WTC11 (cell line): ENCODE measurements around the gene PYCR2. TPM values are rescaled to one million over a fixed set of nuclear protein-coding genes. Genes with fewer than 3 reads are reported as not detected.

Experiments
- ATAC-seq: fragments of 200-7000 bp; cut with Tn5 transposase; 2 replicates; pipeline ENCODE4 v1.10.0; 2021; ENCODE audit warnings: mild to moderate bottlenecking, moderate library complexity
- CTCF ChIA-PET: fragments of 300-600 bp; sonication (Branson Sonifier 250); formaldehyde crosslinking; loops from one replicate; lab custom pipeline; 2021; ENCODE audit warnings: antibody characterized with exemption; lab: Charles Lee
- POLR2A ChIA-PET: fragments of 350-600 bp; sonication (Branson Sonifier 250); formaldehyde crosslinking; loops from one replicate; lab custom pipeline; 2021; ENCODE audit warnings: antibody characterized with exemption; lab: Charles Lee
- DNase-seq: peaks from one replicate; pipeline ENCODE4 v3.0.0; 2021; ENCODE audit warnings: low spot score
- H3K27ac Mint-ChIP-seq: 2 replicates; pipeline ENCODE4 v1.8.0; 2021; ENCODE audit warnings: mixed read lengths
- H3K27me3 Mint-ChIP-seq: 2 replicates; pipeline ENCODE4 v1.8.0; 2021; ENCODE audit warnings: low read depth, mild to moderate bottlenecking, moderate library complexity, mixed read lengths
- H3K36me3 Mint-ChIP-seq: 2 replicates; pipeline ENCODE4 v1.8.0; 2021; ENCODE audit warnings: mixed read lengths
- H3K4me1 Mint-ChIP-seq: 2 replicates; pipeline ENCODE4 v1.8.0; 2022; ENCODE audit warnings: mixed read lengths
- H3K4me3 Mint-ChIP-seq: 2 replicates; pipeline ENCODE4 v1.8.0; 2021; ENCODE audit warnings: mild to moderate bottlenecking, moderate library complexity, mixed read lengths
- H3K9me3 Mint-ChIP-seq: 2 replicates; pipeline ENCODE4 v1.8.0; 2021; ENCODE audit warnings: mixed read lengths
- CREB1 ChIP-seq: sonication (generic); formaldehyde crosslinking; IDR thresholded peaks from 2 replicates; pipeline ENCODE4 v1.8.0; 2023; ENCODE audit warnings: mild to moderate bottlenecking, missing genetic modification reagents
- GABPB1 ChIP-seq: sonication (generic); formaldehyde crosslinking; IDR thresholded peaks from 2 replicates; pipeline ENCODE4 v1.8.1; 2023; ENCODE audit warnings: mild to moderate bottlenecking, missing genetic modification reagents
- NFATC4 ChIP-seq: fragments of 250-450 bp; sonication (Bioruptor Pico); IDR thresholded peaks from 2 replicates; pipeline ENCODE4 v1.9.0; 2021; ENCODE audit warnings: mild to moderate bottlenecking
- NFE2L1 ChIP-seq: sonication (generic); formaldehyde crosslinking; IDR thresholded peaks from 2 replicates; pipeline ENCODE4 v1.8.1; 2023; ENCODE audit warnings: missing genetic modification reagents
- SOX15 ChIP-seq: fragments of 250-450 bp; sonication (Bioruptor Pico); IDR thresholded peaks from 2 replicates; pipeline ENCODE4 v1.9.0; 2021; ENCODE audit warnings: mild to moderate bottlenecking
- TCF7 ChIP-seq: sonication (generic); formaldehyde crosslinking; IDR thresholded peaks from 2 replicates; pipeline ENCODE4 v1.8.0; 2022; ENCODE audit warnings: mild to moderate bottlenecking, low read depth, missing genetic modification reagents, moderate library complexity
- ZNF121 ChIP-seq: sonication (generic); formaldehyde crosslinking; IDR thresholded peaks from 2 replicates; pipeline ENCODE4 v1.8.0; 2023; ENCODE audit warnings: missing genetic modification reagents
- ZNF423 ChIP-seq: fragments of 250-450 bp; sonication (Bioruptor Pico); IDR thresholded peaks from 2 replicates; pipeline ENCODE4 v2.1.2; 2022; ENCODE audit warnings: mild to moderate bottlenecking, moderate library complexity
- total RNA-seq: library from RNA; stranded (reverse); gene quantifications from 3 replicates; pipeline ENCODE4 v1.2.3, GENCODE V29; 2021
- TF ChIP-seq, protein P1 (sequence below): sonication (generic); formaldehyde crosslinking; IDR thresholded peaks from 2 replicates; pipeline ENCODE4 v1.8.0; 2023; ENCODE audit warnings: missing genetic modification reagents
- TF ChIP-seq, protein P2 (sequence below): sonication (generic); formaldehyde crosslinking; IDR thresholded peaks from 2 replicates; pipeline ENCODE4 v1.8.0; 2022; ENCODE audit warnings: mild to moderate bottlenecking, missing genetic modification reagents
- TF ChIP-seq, protein P3 (sequence below): sonication (generic); formaldehyde crosslinking; IDR thresholded peaks from 2 replicates; pipeline ENCODE4 v1.8.1; 2023; ENCODE audit warnings: mild to moderate bottlenecking, missing genetic modification reagents, moderate library complexity
- TF ChIP-seq, protein P4 (sequence below): fragments of 200-600 bp; IDR thresholded peaks from 2 replicates; pipeline ENCODE4 v1.8.0; 2022; ENCODE audit warnings: antibody characterized with exemption
- TF ChIP-seq, protein P5 (sequence below): fragments of 250-450 bp; sonication (Bioruptor Pico); conservative IDR thresholded peaks from 2 replicates; pipeline ENCODE4 v1.9.0; 2021; ENCODE audit warnings: mild to moderate bottlenecking
- TF ChIP-seq, protein P6 (sequence below): sonication (generic); formaldehyde crosslinking; IDR thresholded peaks from 2 replicates; pipeline ENCODE4 v1.8.0; 2022; ENCODE audit warnings: mild to moderate bottlenecking, missing genetic modification reagents
- TF ChIP-seq, protein P7 (sequence below): sonication (generic); formaldehyde crosslinking; IDR thresholded peaks from 2 replicates; pipeline ENCODE4 v1.8.1; 2023; ENCODE audit warnings: mild to moderate bottlenecking, missing genetic modification reagents
- TF ChIP-seq, protein P8 (sequence below): sonication (generic); formaldehyde crosslinking; IDR thresholded peaks from 2 replicates; pipeline ENCODE4 v1.8.1; 2023; ENCODE audit warnings: mild to moderate bottlenecking, missing genetic modification reagents, borderline replicate concordance
- TF ChIP-seq, protein P9 (sequence below): sonication (generic); formaldehyde crosslinking; IDR thresholded peaks from 2 replicates; pipeline ENCODE4 v1.8.1; 2023; ENCODE audit warnings: mild to moderate bottlenecking, missing genetic modification reagents, moderate library complexity

The PYCR2 gene
- total RNA-seq, 1 experiment from 2014 or later = 86.0 TPM

DNA sequence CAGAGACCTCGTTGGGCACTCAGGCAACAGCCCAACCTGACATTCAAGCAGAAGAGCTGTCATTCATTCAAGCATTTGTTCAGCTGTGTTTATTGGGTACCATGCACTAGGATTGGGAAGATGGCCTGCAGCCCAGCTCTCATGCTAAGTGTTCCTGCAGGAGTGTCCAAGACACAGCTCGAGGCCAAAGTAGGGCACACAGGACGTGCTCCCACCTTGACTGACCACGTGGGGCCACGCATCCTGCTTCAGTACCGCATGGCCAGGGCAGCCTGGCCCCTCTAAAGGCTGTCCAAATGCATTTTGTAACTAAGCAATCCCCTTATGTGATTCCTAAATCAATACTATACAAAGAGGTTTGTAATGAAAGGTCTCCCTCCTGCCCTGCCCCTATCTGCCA lies 9.7 kb downstream of the PYCR2 start:
- CTCF ChIA-PET = interaction anchor here (1.2 to 1.4 kb wide), 2 partner anchors 73 to 439 kb away, joined by 3 to 6 read pairs; no protein-coding TSS in a partner anchor
- POLR2A ChIA-PET = no interaction called here
- 0 out of 2 replicates have a peak, but pooled peaks have one; percentile 40 for TF ChIP-seq ZNF121 (CRISPR knock-in tag)
- TF ChIP-seq, protein P1, sequence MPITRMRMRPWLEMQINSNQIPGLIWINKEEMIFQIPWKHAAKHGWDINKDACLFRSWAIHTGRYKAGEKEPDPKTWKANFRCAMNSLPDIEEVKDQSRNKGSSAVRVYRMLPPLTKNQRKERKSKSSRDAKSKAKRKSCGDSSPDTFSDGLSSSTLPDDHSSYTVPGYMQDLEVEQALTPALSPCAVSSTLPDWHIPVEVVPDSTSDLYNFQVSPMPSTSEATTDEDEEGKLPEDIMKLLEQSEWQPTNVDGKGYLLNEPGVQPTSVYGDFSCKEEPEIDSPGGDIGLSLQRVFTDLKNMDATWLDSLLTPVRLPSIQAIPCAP = no peak
- H3K27me3 Mint-ChIP-seq = peaks cover 9% of the 10 kb centered on the region
- peaks cover 18% of the 10 kb centered on the region for H3K36me3 Mint-ChIP-seq
- peaks cover 33% of the 10 kb centered on the region for H3K4me1 Mint-ChIP-seq
- H3K4me3 Mint-ChIP-seq = no peak overlapping the region
- no peak for ATAC-seq
- no peaks in the 10 kb centered on the region for H3K9me3 Mint-ChIP-seq
- no peak for DNase-seq
- no peak overlapping the region for H3K27ac Mint-ChIP-seq

DNA sequence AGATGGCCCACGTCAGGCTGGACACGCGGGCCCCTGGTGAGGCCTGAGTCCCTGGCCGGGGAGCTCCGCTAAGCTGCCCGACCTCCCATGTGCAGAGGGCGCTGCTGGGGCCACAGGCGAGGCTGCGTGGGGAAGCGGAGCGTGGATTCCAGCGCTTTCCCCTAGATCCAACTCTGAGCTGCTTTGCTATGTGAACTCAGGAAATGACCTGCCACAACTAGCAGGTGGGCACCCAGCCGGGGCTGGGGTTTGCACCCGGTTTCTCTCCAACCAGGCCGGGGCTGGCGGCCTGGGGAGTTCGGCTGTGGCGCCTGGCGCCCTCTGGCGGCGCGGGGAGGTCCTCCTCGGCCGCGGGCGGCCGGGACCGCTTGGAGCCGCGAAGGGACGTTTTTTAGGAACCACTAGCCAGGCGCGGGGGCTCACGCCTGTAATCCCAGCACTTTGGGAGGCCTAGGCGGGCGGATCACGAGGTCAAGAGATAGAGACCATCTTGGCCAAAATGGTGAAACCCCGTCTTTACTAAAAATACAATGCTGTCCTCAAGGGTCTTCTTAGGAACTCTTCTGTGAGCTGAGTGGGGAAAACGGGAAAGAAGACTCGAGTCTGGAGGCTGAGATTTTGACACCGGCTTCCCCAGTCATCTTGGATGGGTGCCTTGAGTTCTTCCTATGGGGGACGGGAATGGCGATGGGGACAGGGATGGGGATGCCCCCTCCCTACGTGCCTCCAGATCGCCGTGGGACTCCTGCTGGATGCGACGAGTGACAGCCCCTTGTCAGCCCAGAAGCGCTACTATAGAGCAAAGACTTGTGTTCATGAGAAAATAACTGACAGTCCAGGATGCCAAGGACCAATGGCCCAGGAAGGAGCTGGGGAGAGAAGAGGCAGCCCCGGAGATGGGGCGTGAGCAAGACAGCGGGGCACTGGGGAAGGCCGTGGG lies 12.6 kb downstream of the PYCR2 start:
- DNase-seq (peak; percentile 84), ATAC-seq (peak; percentile 82)
- H3K27ac Mint-ChIP-seq = no peak overlapping the region
- H3K9me3 Mint-ChIP-seq = no peaks in the 10 kb centered on the region
- peaks cover 12% of the 10 kb centered on the region for H3K27me3 Mint-ChIP-seq
- ChIA-PET CTCF (interaction anchor here (0.6 to 5.1 kb wide), 34 partner anchors 9 to 494 kb away, joined by 3 to 94 read pairs (median 4); partner anchors contain the start of genes LEFTY1, LEFTY2, PYCR2 and SRP9), POLR2A (interaction anchor here (1.1 to 1.4 kb wide), 3 partner anchors 29 to 134 kb away, joined by 4 to 6 read pairs (median 5); partner anchors contain the start of genes SRP9 and TMEM63A)
- H3K4me3 Mint-ChIP-seq = no peak overlapping the region
- peaks cover 43% of the 10 kb centered on the region for H3K4me1 Mint-ChIP-seq
- no peaks in the 10 kb centered on the region for H3K36me3 Mint-ChIP-seq
- no peak for TF ChIP-seq TCF7 (CRISPR knock-in tag)
- TF ChIP-seq, protein P2, sequence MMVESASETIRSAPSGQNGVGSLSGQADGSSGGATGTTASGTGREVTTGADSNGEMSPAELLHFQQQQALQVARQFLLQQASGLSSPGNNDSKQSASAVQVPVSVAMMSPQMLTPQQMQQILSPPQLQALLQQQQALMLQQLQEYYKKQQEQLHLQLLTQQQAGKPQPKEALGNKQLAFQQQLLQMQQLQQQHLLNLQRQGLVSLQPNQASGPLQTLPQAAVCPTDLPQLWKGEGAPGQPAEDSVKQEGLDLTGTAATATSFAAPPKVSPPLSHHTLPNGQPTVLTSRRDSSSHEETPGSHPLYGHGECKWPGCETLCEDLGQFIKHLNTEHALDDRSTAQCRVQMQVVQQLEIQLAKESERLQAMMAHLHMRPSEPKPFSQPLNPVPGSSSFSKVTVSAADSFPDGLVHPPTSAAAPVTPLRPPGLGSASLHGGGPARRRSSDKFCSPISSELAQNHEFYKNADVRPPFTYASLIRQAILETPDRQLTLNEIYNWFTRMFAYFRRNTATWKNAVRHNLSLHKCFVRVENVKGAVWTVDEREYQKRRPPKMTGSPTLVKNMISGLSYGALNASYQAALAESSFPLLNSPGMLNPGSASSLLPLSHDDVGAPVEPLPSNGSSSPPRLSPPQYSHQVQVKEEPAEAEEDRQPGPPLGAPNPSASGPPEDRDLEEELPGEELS (CRISPR knock-in tag) = no peak
- TF ChIP-seq GABPB1 (CRISPR knock-in tag) = no peak
- TF ChIP-seq ZNF423 (CRISPR knock-in tag) = peak; percentile 59; the same call in 1 of the 2 replicates
- TF ChIP-seq, protein P3, sequence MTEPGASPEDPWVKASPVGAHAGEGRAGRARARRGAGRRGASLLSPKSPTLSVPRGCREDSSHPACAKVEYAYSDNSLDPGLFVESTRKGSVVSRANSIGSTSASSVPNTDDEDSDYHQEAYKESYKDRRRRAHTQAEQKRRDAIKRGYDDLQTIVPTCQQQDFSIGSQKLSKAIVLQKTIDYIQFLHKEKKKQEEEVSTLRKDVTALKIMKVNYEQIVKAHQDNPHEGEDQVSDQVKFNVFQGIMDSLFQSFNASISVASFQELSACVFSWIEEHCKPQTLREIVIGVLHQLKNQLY = no peak
- TF ChIP-seq, protein P4, sequence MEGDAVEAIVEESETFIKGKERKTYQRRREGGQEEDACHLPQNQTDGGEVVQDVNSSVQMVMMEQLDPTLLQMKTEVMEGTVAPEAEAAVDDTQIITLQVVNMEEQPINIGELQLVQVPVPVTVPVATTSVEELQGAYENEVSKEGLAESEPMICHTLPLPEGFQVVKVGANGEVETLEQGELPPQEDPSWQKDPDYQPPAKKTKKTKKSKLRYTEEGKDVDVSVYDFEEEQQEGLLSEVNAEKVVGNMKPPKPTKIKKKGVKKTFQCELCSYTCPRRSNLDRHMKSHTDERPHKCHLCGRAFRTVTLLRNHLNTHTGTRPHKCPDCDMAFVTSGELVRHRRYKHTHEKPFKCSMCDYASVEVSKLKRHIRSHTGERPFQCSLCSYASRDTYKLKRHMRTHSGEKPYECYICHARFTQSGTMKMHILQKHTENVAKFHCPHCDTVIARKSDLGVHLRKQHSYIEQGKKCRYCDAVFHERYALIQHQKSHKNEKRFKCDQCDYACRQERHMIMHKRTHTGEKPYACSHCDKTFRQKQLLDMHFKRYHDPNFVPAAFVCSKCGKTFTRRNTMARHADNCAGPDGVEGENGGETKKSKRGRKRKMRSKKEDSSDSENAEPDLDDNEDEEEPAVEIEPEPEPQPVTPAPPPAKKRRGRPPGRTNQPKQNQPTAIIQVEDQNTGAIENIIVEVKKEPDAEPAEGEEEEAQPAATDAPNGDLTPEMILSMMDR = peak; percentile 93
- TF ChIP-seq, protein P5, sequence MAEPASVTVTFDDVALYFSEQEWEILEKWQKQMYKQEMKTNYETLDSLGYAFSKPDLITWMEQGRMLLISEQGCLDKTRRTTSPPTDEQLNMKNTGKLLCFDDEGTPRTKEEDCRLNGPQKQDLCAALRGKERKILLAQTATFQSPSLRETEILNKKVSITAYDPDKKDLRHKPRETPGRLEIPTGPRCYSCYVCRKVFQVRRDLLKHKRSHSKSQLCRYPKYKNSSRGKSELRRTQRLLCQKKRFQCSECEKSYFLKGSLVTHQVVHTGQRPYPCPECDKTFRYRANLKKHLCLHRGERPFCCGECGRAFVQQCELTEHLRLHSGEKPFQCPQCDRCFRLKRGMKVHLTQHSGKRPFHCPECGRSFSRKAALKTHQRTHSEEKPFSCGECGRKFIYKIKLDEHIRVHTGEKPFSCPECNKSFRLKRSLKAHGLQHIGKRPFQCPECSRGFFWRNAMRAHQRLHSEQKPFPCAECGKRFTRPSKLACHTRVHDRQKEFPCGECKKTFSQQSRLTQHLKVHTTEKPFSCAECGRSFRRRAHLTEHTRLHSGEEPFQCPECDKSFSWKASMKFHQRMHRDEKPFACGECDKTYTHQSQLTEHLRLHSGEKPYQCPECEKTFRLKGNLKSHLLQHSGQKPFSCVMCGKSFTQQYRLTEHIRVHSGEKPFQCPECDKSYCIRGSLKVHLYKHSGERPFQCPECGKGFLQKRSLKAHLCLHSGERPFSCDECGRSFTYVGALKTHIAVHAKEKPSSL (CRISPR knock-in tag) = no peak
- TF ChIP-seq, protein P6, sequence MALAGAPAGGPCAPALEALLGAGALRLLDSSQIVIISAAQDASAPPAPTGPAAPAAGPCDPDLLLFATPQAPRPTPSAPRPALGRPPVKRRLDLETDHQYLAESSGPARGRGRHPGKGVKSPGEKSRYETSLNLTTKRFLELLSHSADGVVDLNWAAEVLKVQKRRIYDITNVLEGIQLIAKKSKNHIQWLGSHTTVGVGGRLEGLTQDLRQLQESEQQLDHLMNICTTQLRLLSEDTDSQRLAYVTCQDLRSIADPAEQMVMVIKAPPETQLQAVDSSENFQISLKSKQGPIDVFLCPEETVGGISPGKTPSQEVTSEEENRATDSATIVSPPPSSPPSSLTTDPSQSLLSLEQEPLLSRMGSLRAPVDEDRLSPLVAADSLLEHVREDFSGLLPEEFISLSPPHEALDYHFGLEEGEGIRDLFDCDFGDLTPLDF (CRISPR knock-in tag) = no peak
- TF ChIP-seq NFATC4 (CRISPR knock-in tag) = no peak
- TF ChIP-seq, protein P7, sequence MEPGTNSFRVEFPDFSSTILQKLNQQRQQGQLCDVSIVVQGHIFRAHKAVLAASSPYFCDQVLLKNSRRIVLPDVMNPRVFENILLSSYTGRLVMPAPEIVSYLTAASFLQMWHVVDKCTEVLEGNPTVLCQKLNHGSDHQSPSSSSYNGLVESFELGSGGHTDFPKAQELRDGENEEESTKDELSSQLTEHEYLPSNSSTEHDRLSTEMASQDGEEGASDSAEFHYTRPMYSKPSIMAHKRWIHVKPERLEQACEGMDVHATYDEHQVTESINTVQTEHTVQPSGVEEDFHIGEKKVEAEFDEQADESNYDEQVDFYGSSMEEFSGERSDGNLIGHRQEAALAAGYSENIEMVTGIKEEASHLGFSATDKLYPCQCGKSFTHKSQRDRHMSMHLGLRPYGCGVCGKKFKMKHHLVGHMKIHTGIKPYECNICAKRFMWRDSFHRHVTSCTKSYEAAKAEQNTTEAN (CRISPR knock-in tag) = no peak
- no peak for TF ChIP-seq NFE2L1 (CRISPR knock-in tag)
- no peak for TF ChIP-seq SOX15 (CRISPR knock-in tag)
- TF ChIP-seq, protein P8, sequence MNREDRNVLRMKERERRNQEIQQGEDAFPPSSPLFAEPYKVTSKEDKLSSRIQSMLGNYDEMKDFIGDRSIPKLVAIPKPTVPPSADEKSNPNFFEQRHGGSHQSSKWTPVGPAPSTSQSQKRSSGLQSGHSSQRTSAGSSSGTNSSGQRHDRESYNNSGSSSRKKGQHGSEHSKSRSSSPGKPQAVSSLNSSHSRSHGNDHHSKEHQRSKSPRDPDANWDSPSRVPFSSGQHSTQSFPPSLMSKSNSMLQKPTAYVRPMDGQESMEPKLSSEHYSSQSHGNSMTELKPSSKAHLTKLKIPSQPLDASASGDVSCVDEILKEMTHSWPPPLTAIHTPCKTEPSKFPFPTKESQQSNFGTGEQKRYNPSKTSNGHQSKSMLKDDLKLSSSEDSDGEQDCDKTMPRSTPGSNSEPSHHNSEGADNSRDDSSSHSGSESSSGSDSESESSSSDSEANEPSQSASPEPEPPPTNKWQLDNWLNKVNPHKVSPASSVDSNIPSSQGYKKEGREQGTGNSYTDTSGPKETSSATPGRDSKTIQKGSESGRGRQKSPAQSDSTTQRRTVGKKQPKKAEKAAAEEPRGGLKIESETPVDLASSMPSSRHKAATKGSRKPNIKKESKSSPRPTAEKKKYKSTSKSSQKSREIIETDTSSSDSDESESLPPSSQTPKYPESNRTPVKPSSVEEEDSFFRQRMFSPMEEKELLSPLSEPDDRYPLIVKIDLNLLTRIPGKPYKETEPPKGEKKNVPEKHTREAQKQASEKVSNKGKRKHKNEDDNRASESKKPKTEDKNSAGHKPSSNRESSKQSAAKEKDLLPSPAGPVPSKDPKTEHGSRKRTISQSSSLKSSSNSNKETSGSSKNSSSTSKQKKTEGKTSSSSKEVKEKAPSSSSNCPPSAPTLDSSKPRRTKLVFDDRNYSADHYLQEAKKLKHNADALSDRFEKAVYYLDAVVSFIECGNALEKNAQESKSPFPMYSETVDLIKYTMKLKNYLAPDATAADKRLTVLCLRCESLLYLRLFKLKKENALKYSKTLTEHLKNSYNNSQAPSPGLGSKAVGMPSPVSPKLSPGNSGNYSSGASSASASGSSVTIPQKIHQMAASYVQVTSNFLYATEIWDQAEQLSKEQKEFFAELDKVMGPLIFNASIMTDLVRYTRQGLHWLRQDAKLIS (CRISPR knock-in tag) = no peak
- TF ChIP-seq, protein P9, sequence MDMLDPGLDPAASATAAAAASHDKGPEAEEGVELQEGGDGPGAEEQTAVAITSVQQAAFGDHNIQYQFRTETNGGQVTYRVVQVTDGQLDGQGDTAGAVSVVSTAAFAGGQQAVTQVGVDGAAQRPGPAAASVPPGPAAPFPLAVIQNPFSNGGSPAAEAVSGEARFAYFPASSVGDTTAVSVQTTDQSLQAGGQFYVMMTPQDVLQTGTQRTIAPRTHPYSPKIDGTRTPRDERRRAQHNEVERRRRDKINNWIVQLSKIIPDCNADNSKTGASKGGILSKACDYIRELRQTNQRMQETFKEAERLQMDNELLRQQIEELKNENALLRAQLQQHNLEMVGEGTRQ = peak; percentile 6; the same call in 1 of the 2 replicates
- no peak for TF ChIP-seq CREB1 (CRISPR knock-in tag)
